ENCODE measurements around the gene MYZAP.

GRCh38 chr15:57665939-57666338, 74.2 kb downstream of the MYZAP start:
- TF ChIP-seq SMARCE1 (IDR thresholded peaks at IDR 0.05), result no peak
- no peak for TF ChIP-seq ZBTB34 (CRISPR knock-in tag; IDR thresholded peaks at IDR 0.05)
- no peak for TF ChIP-seq MYC (IDR thresholded peaks at IDR 0.05; ENCODE audit: low read depth, low read length)
- no peak for TF ChIP-seq MYC (CRISPR knock-in tag; IDR thresholded peaks at IDR 0.05; ENCODE audit: borderline replicate concordance, low read depth)
- TF ChIP-seq RAD21 (CRISPR knock-in tag; conservative IDR thresholded peaks at IDR 0.05 in 1 of 2, IDR thresholded peaks at IDR 0.05 in 1 of 2), result no peak
